ENCODE results near the gene EEFSEC.

The EEFSEC gene

DNA sequence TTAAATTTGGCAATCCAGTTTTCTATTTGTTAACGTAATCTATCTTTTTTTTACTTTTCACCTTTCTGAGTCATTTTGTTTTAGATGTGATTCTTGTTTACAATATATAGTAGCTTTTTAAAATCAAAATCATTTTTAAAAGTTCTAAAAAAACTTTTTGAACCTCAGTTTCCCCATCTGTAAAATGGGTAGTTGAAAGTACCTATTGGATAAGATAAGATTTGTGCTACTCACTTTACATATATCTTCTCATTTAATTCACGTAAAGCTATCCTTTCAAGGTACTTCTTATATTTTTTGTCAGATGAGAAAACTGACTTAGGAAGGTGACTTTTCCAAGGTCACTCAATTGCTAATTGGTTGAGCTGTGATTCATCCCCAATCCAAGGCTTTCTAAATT is 153.2 kb downstream of the EEFSEC start:
- peak overlapping the region; percentile 1; the same call in 1 of the 2 replicates for H3K27ac ChIP-seq

DNA sequence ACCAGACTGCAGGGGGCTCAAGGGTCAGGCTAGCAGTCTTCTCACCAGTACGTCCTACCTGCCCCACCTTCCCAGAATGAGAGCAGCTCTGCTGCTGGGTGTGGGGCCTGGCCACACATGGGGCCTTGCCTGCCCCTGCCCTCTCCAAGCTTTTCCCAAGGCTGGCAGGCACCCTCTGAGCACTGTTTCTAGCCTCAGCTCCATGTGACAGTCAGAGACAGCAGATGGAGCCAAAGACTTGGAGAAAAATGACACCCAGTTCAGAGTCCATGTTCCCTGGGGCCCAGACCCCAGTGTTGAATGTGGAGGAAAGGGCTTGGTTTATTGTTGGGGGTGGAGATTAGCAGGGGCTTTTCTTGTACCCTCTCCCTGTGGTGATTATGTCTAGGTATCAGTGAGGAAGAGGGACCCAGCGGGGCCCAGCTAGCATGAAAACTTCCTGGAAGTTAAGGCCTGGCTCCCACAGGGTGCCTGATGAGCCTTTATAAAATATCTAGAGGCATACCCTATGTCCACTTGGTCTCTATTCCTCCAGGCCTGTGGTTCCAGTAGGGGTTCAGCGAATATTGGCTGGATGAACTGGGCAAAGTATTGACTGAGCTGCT is 153.8 kb downstream of the EEFSEC start:
- peak overlapping the region; percentile 1 for H3K27ac ChIP-seq
- TF ChIP-seq, protein P1, sequence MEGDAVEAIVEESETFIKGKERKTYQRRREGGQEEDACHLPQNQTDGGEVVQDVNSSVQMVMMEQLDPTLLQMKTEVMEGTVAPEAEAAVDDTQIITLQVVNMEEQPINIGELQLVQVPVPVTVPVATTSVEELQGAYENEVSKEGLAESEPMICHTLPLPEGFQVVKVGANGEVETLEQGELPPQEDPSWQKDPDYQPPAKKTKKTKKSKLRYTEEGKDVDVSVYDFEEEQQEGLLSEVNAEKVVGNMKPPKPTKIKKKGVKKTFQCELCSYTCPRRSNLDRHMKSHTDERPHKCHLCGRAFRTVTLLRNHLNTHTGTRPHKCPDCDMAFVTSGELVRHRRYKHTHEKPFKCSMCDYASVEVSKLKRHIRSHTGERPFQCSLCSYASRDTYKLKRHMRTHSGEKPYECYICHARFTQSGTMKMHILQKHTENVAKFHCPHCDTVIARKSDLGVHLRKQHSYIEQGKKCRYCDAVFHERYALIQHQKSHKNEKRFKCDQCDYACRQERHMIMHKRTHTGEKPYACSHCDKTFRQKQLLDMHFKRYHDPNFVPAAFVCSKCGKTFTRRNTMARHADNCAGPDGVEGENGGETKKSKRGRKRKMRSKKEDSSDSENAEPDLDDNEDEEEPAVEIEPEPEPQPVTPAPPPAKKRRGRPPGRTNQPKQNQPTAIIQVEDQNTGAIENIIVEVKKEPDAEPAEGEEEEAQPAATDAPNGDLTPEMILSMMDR (IDR thresholded peaks at IDR 0.05), result peak; percentile 24
- no peak for TF ChIP-seq ZFX (IDR thresholded peaks at IDR 0.05; ENCODE audit: borderline replicate concordance)

More for the DNA sequence above, 153.2 kb downstream of the EEFSEC start:
- TF ChIP-seq, protein P1 (IDR thresholded peaks at IDR 0.05), result no peak
- TF ChIP-seq ZFX (IDR thresholded peaks at IDR 0.05; ENCODE audit: borderline replicate concordance), result no peak

DNA sequence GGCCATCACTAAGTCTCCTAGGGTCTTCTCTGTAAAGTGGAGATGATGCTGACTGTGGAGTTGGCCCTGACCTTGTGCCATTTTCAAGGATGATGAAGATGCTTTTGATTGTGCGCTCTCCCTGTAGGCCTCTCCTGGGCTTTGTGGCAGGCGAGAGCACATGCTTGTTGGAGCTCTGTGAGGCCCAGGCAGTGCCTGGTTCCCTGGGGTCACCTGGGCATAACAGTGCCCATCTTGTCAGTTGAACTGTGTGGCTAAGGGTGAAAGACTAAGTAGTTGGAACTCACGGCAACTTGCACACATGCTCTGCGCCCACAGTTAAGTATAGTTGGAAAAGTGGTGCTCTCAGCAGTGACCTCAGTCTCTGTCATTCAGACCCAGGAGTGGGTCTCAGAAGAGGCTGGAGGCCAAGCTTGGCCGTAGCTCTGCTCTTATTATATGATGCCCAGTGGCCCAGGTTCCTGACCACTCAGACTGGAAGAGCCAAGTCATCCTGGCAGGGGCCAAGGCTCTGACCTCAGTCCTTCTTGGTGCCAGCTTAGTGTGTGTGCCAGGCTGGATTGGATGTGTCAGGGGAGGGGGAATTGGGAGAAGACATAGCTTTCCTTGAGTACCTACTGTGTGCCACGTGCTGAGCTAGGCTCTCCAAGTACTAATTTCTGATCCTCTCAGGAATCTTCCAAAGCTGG is 154.6 kb downstream of the EEFSEC start:
- H3K27ac ChIP-seq, result peak overlapping the region; percentile 1; the same call in 1 of the 2 replicates
- TF ChIP-seq, protein P1 (IDR thresholded peaks at IDR 0.05), result no peak
- no peak for TF ChIP-seq ZFX (IDR thresholded peaks at IDR 0.05; ENCODE audit: borderline replicate concordance)

DNA sequence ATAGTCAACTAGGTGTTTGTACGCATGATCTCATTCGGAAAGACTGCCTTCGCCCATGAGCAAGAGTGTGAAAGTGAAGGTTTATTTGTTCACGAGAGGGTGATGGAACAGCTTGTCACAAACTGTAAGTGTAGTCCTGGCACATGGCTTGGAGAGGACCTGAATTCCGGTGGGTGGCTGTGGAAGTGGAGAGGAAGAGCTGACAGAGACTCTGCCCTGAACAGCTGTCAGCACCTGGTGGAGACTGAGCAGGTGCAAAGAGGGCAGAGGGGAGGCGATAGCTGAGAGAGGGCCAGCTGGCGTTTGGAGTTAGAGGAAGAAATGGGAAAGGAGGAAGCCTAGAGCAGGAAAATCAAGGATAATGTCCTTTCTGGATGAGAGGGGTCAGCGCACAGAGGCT is 155.7 kb downstream of the EEFSEC start:
- no peak overlapping the region for H3K27ac ChIP-seq
- TF ChIP-seq ZFX (IDR thresholded peaks at IDR 0.05; ENCODE audit: borderline replicate concordance), result no peak
- TF ChIP-seq, protein P1 (IDR thresholded peaks at IDR 0.05), result no peak

DNA sequence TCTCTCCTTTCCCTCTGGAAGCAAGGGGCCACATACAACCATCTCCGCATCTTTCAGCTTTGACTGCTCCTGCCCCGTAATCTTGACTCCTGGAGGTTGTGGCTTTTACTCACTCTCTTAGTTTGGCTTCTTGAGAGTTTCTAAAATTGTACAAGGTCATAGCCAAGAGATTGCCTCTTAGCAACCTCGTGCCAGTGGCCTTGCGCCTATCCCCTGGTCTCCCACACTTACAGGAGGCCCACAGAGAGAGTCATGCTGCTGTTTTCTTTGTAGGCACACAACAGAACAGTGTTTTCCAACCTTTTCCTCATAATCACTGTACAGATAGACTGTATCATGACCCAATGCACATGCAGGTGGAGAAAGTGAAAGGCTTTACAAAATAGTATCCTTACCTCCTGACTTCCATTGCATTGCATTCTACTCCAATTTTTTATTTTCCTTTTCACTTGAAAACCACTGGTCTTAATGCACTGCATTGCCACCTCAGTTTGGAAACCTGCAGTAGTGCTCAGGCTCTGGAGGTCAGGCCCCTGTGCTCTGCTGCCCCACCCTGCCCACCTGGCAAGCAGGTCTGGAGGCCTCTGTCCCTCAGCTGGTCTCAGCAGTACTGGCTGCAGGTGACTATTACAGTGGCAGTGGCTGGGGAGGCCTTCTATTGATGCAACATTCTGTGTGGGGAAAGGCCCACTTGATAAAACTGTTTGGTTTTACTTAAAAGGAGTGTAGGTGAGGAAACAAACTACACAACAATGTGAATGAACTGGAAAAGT is 157.2 kb downstream of the EEFSEC start:
- TF ChIP-seq ZFX (IDR thresholded peaks at IDR 0.05; ENCODE audit: borderline replicate concordance), result no peak
- TF ChIP-seq, protein P1 (IDR thresholded peaks at IDR 0.05), result no peak

DNA sequence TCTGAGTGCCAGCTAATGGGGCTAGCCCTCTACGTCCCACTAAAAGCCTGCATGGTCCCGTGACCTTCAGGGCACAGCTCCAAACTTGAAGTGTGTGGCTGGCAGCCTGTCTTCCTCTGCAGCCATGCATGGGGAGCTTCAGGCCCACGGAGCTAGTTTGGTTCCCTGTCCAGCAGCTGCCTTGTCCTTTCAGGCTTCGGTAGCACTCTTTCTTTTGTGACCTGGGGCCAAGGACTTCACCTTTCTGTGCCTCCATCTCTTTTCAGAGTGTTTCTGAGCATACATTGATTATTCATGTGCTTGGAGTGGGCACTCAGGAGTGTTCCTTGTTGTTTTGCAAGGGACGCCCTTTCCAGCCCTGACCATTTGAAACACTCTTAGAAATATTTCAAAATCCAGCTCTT is 158.2 kb downstream of the EEFSEC start:
- H3K27ac ChIP-seq, result no peak overlapping the region
- TF ChIP-seq, protein P1 (IDR thresholded peaks at IDR 0.05), result no peak
- TF ChIP-seq ZFX (IDR thresholded peaks at IDR 0.05; ENCODE audit: borderline replicate concordance), result no peak

More for the DNA sequence above, 157.2 kb downstream of the EEFSEC start:
- H3K27ac ChIP-seq, result no peak overlapping the region
